BLaER1 (cell line): ENCODE measurements around the gene DNAJB8.
A peak's percentile ranks its signal among the peaks of the same experiment; 100 is the strongest.

Source experiments
- H3K27ac ChIP-seq: shearing (Covaris generic); formaldehyde crosslinking; 2 replicates; pipeline ENCODE4 v1.8.1; 2022
- H3K27me3 ChIP-seq: shearing (Covaris generic); formaldehyde crosslinking; 2 replicates; pipeline ENCODE4 v1.8.1; 2022
- H3K36me3 ChIP-seq: shearing (Covaris generic); formaldehyde crosslinking; 2 replicates; pipeline ENCODE4 v1.8.1; 2022
- H3K4me1 ChIP-seq: shearing (Covaris generic); formaldehyde crosslinking; 2 replicates; pipeline ENCODE4 v1.8.1; 2022
- H3K4me2 ChIP-seq: shearing (Covaris generic); formaldehyde crosslinking; 2 replicates; pipeline ENCODE4 v1.8.1; 2022
- H3K4me3 ChIP-seq: shearing (Covaris generic); formaldehyde crosslinking; 2 replicates; pipeline ENCODE4 v1.8.1; 2022
- H3K9ac ChIP-seq: shearing (Covaris generic); formaldehyde crosslinking; 2 replicates; pipeline ENCODE4 v1.8.1; 2022
- H3K9me3 ChIP-seq: shearing (Covaris generic); formaldehyde crosslinking; 2 replicates; pipeline ENCODE4 v1.8.1; 2022
- H4K20me1 ChIP-seq: shearing (Covaris generic); formaldehyde crosslinking; 2 replicates; pipeline ENCODE4 v1.8.1; 2022
- Cebpa-rat ChIP-seq: shearing (Covaris generic); IDR thresholded peaks from 2 replicates; pipeline ENCODE4 v1.8.1; 2022

The DNAJB8 gene

DNA sequence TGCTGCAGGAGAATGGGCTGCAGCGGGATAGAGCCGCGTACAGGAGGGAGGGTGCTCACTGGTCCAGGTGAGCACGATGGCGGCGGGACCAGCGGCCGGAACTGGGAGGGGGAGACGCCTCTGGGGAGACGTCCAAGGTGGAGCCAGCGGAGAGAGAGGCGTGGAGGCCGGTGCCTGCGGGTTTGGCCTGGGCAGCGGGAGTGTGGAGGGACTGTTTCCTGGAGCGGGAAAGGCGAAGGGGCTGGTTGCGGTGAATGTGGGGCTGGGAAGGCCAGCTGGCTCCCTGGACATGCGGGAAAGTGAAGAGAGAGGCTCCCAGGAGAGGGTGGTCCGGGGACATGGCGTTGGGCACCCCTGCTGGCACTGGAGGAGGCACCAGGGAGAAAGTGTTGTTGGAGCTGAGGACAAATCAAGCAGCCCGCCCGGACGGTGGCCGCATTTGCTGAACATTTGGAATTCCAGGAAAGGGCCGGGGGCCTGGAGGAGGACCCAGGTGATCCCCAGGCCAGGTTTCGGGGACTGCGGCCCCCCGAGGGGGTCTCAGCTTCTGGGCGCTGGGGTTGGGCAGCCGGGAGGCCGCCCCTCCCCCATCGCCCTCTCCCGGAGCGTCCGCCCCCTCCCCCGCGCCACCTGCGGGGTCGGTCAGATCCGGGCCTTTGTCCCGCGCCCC lies 34.3 kb downstream of the DNAJB8 start:
- H3K27me3 ChIP-seq = peaks cover 57% of the 10 kb centered on the region
- peaks cover 29% of the 10 kb centered on the region; the same call in 1 of the 2 replicates for H4K20me1 ChIP-seq
- H3K27ac ChIP-seq = no peak overlapping the region
- H3K4me1 ChIP-seq = peaks cover 5% of the 10 kb centered on the region; the same call in 1 of the 2 replicates
- H3K36me3 ChIP-seq = no peaks in the 10 kb centered on the region
- no peak for TF ChIP-seq Cebpa-rat
- no peaks in the 10 kb centered on the region for H3K9me3 ChIP-seq
- H3K9ac ChIP-seq = no peak overlapping the region
- 0 out of 2 replicates have a peak overlapping the region, but pooled peaks have one; percentile 28 for H3K4me3 ChIP-seq
- peak overlapping the region; percentile 55 for H3K4me2 ChIP-seq

DNA sequence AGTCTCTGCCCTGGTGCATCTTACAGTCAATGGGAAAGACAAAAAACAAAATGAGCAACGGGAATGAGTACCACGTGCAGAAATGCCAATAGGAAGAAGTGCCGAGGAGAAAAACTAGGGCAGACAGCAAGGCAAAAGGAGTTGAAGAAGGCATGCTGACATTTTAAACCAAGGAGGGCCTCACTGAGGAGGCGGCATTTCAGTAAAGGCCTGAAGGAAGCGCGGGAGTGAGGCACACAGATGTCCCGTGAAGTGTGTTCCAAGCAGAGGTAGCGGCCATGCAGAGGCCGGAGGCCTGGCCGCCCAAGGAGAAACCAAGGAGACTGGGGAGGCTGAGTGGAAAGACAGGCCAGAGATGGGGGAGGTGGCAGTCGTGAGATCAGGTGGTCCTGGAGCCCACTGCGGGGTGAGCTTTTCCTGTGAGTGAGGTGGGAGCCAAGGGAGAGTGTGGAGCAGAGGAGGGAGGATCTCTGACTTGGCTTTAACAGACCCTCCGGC lies 34.8 kb downstream of the DNAJB8 start:
- no peak overlapping the region for H3K4me3 ChIP-seq
- no peaks in the 10 kb centered on the region for H3K36me3 ChIP-seq
- H3K9me3 ChIP-seq = no peaks in the 10 kb centered on the region
- no peak overlapping the region for H3K27ac ChIP-seq
- H3K27me3 ChIP-seq = peaks cover 63% of the 10 kb centered on the region
- TF ChIP-seq Cebpa-rat = no peak
- H3K9ac ChIP-seq = no peak overlapping the region
- peaks cover 29% of the 10 kb centered on the region; the same call in 1 of the 2 replicates for H4K20me1 ChIP-seq
- peaks cover 5% of the 10 kb centered on the region; the same call in 1 of the 2 replicates for H3K4me1 ChIP-seq
- no peak overlapping the region for H3K4me2 ChIP-seq

DNA sequence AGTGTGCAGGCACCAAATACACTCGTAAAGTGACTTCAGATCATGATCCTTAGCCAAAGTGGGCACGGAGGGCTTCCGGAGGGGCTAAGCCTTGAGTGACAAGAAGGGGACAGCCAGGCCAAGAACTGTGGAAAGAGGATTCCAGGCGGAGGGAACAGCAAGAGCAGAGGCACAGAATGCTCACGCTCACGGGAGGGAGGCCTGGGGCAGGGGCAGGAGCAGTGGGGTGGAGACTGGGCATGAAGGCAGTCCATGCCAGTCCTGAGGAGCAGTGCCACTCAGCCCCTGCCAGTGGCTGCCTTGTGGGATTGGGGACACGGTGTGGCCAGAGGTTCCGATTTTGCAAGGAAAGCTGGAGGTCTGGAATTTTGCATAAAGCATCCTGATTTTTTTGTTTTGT lies 36.0 kb downstream of the DNAJB8 start:
- Histone ChIP-seq H3K4me3 (no peak overlapping the region), H3K27me3 (peaks cover 69% of the 10 kb centered on the region), H3K9me3 (no peaks in the 10 kb centered on the region), H4K20me1 (peaks cover 29% of the 10 kb centered on the region; the same call in 1 of the 2 replicates), H3K4me1 (peaks cover 5% of the 10 kb centered on the region; the same call in 1 of the 2 replicates), H3K36me3 (no peaks in the 10 kb centered on the region), H3K4me2 (no peak overlapping the region), H3K27ac (no peak overlapping the region), H3K9ac (no peak overlapping the region)
- TF ChIP-seq Cebpa-rat = no peak

DNA sequence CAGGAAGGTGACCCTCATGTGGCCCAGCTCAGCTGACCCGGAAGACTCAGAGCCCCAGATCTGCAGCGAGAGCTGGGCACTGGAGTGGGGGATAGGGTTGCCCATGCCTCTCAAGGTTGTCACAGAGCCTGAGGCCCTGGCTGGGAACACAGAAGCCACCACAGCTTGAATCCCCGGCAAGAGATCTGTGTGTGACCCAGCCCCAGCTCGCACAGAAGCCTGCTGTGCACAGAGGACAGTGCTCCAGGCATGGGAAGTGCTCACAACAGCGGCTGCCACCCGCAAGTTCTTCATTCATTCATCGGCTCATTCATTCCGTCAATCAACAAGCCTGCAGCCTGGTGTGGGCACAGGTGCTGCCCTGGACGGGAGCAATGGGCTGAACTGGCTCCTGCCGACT lies 36.4 kb downstream of the DNAJB8 start:
- Histone ChIP-seq H3K9me3 (no peaks in the 10 kb centered on the region), H3K27ac (no peak overlapping the region), H3K4me1 (peaks cover 5% of the 10 kb centered on the region; the same call in 1 of the 2 replicates), H3K36me3 (no peaks in the 10 kb centered on the region), H3K4me2 (no peak overlapping the region), H4K20me1 (peaks cover 29% of the 10 kb centered on the region; the same call in 1 of the 2 replicates), H3K27me3 (peaks cover 67% of the 10 kb centered on the region), H3K4me3 (no peak overlapping the region), H3K9ac (no peak overlapping the region)
- no peak for TF ChIP-seq Cebpa-rat

DNA sequence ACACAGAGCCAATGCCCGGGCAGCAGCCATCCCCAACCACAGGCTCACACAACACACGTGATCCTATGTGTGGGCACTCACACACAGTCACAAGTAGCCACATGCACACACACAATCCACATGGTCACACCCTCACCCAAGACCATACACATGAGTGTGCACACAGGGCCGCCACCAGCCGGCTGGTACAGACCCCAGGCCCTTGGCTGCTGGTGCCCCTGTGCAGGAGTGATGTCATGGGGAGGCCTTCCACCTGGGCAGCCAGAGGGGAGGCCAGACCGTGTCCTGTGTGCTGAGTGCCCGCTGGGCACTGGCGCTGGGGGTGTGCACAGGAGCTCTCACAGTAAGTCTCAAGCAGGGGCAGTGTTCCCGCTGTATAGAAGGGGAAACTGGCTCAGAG lies 36.9 kb downstream of the DNAJB8 start:
- peaks cover 29% of the 10 kb centered on the region; the same call in 1 of the 2 replicates for H4K20me1 ChIP-seq
- H3K27me3 ChIP-seq = peaks cover 61% of the 10 kb centered on the region
- H3K4me1 ChIP-seq = peaks cover 5% of the 10 kb centered on the region; the same call in 1 of the 2 replicates
- H3K36me3 ChIP-seq = no peaks in the 10 kb centered on the region
- no peak overlapping the region for H3K27ac ChIP-seq
- no peak overlapping the region for H3K9ac ChIP-seq
- H3K4me3 ChIP-seq = no peak overlapping the region
- TF ChIP-seq Cebpa-rat = no peak
- no peaks in the 10 kb centered on the region for H3K9me3 ChIP-seq
- no peak overlapping the region for H3K4me2 ChIP-seq

DNA sequence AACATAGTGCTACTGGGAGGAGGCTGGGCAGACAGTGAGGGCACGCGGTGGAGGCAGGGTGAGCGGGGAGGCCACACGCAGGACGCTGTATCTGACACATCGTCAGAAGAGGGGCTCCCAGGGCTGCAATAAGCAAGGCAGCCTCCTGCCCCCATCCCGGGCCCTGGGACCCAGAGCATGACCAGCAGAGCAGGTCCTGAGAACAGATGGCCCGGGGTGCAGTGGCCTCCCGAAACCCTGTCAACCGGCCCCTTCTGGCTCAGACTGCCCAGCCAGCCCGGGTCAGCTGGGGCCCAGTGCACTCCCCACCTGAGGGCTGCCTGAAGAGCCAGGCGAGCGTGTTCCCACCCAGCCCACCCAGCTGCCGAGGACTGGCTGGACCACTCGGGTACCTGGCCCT lies 37.4 kb downstream of the DNAJB8 start:
- Histone ChIP-seq H3K27me3 (peaks cover 57% of the 10 kb centered on the region), H3K4me1 (peaks cover 5% of the 10 kb centered on the region; the same call in 1 of the 2 replicates), H3K27ac (no peak overlapping the region)

DNA sequence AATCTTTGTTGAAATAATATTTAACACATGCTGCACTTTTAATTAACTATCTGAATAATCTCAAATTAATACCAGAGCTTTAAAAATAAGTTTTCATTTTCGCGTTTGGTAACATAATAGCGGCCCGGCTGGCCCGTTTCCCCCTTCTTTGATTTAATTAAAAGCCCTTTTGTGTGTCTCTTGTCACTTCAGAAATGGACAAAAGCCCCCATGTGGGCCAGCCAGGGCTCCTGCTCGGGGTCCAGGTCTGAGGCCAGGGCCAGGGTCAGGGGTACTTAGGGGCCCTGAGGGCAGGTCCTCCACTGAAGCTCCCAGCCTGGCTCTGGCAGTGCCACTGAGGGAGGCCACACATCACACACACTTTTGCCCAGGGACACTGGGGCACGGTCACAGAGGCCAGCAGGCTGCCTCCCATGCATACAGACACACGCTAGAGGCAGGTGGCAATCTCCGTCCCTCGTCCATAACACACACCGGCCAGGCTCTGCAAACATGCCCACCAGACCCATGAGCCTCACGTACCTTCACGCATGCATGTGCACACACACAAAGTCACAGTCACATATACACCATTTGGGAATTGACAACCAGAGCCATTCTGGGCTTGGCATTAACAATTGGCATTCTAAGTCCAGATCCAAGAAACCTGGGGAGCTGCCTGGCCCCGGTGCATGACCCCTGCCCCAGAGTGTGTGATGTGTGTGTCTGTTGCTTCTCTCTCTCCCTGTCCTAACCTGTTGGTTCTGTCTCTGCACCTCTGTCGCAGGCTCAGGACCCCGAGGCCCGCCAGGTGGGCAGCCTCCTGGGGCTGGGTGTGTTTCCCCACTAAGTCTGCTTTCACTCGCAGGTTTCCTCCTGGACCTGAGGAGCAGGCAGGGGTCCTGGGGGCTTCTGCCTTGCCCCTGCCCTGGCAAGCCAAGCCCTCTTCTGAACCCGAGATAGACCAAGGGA lies 38.5 kb downstream of the DNAJB8 start:
- H3K9me3 ChIP-seq = no peaks in the 10 kb centered on the region
- H4K20me1 ChIP-seq = peaks cover 24% of the 10 kb centered on the region; the same call in 1 of the 2 replicates
- H3K36me3 ChIP-seq = no peaks in the 10 kb centered on the region
- TF ChIP-seq Cebpa-rat = no peak
- no peak overlapping the region for H3K4me3 ChIP-seq
- H3K9ac ChIP-seq = no peak overlapping the region
- H3K4me2 ChIP-seq = no peak overlapping the region
- H3K27ac ChIP-seq = no peak overlapping the region
- H3K4me1 ChIP-seq = peaks cover 3% of the 10 kb centered on the region; the same call in 1 of the 2 replicates
- peaks cover 45% of the 10 kb centered on the region for H3K27me3 ChIP-seq

More for the DNA sequence above, 37.4 kb downstream of the DNAJB8 start:
- peaks cover 29% of the 10 kb centered on the region; the same call in 1 of the 2 replicates for H4K20me1 ChIP-seq
- no peak overlapping the region for H3K9ac ChIP-seq
- TF ChIP-seq Cebpa-rat = no peak
- no peaks in the 10 kb centered on the region for H3K9me3 ChIP-seq
- no peak overlapping the region for H3K4me3 ChIP-seq
- H3K36me3 ChIP-seq = no peaks in the 10 kb centered on the region
- no peak overlapping the region for H3K4me2 ChIP-seq

DNA sequence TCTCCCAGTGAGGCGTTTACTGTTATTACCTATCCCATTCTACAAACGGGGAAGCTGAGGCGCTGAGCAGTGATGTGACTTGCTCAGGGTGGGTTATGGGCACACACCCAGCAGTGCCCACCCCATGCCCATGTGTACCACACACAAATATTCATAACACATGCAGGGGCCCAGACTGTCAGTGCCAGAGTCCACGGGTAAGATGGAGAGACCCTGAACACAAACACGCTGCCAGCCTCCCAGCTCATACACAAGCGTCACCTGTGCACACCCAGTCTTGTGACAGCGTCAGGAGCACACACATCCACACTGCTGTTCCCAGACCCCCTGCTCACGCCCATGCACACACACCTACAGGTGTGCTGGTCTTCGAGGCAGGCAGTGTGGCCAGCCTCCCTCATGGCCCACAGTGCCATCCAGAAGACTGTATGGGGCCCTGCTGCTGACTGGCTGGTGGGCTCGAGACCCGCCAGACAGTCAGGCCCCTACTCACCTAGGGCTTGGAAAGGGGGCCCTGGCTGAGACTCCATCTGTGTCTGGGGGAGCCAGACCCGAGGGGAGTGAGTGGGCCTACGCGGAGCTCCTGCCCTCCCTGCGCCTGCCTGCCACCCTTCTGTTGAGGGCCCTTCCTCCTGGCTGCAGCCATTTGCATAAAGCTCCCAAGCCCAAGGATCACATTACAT lies 39.4 kb downstream of the DNAJB8 start:
- no peak for TF ChIP-seq Cebpa-rat
- no peaks in the 10 kb centered on the region for H3K9me3 ChIP-seq
- no peak overlapping the region for H3K27ac ChIP-seq
- H4K20me1 ChIP-seq = peaks cover 21% of the 10 kb centered on the region; the same call in 1 of the 2 replicates
- no peak overlapping the region for H3K4me2 ChIP-seq
- no peaks in the 10 kb centered on the region for H3K36me3 ChIP-seq
- H3K27me3 ChIP-seq = peaks cover 37% of the 10 kb centered on the region
- no peak overlapping the region for H3K4me3 ChIP-seq
- H3K9ac ChIP-seq = no peak overlapping the region
- H3K4me1 ChIP-seq = no peaks in the 10 kb centered on the region
